Ascending aorta (tissue), 2 donors: Measurements from ENCODE around the gene MMADHC. TPM values are rescaled to one million over a fixed set of nuclear protein-coding genes. Genes with fewer than 3 reads are reported as not detected.

Experiments
- DNase-seq, 2 donors: peaks; one replicate each; pipeline ENCODE4 v3.0.0-alpha.2; 2019; ENCODE audit warnings: low spot score in 2 of 2
- H3K27ac ChIP-seq, 2 donors: fragments of 200-600 bp; sonication (generic); one replicate each; pipeline ENCODE4 v1.5.1; 2016 to 2017; ENCODE audit warnings: mild to moderate bottlenecking in 1 of 2
- H3K27me3 ChIP-seq: fragments of 200-600 bp; sonication (generic); one replicate; pipeline ENCODE4 v1.5.1; 2017
- H3K36me3 ChIP-seq, 2 donors: fragments of 200-600 bp; sonication (generic); one replicate each; pipeline ENCODE4 v1.5.1; 2016
- H3K4me1 ChIP-seq, 2 donors: fragments of 200-600 bp; sonication (generic); one replicate each; pipeline ENCODE4 v1.5.1; 2016 to 2017; ENCODE audit warnings: mild to moderate bottlenecking in 1 of 2
- H3K4me3 ChIP-seq, 2 donors: fragments of 200-600 bp; sonication (generic); one replicate each; pipeline ENCODE4 v1.5.1; 2016 to 2017; ENCODE audit warnings: mild to moderate bottlenecking in 1 of 2
- H3K9me3 ChIP-seq, 2 donors: fragments of 200-600 bp; sonication (generic); one replicate each; pipeline ENCODE4 v1.5.1; 2016
- CTCF ChIP-seq, 3 experiments: fragments of 200-600 bp in 2 of 3; fragments of 450-650 bp in 1 of 3; sonication (generic) in 2 of 3; IDR thresholded peaks; one replicate each; pipeline ENCODE4 v1.5.1; 2016 to 2019; ENCODE audit warnings: antibody characterized with exemption in 3 of 3, mild to moderate bottlenecking in 1 of 3, moderate library complexity in 1 of 3
- intact Hi-C: fragments of 100-400 bp; cut with DNase I; formaldehyde crosslinking; loops from one replicate; pipeline ENCODE4 v1.15.1; 2023
- total RNA-seq: library from RNA; depleted of rRNA; stranded (reverse); fragments of >200 nt; gene quantifications from one replicate; pipeline ENCODE4 v1.1.0, GENCODE V29; 2016

MMADHC gene
- total RNA-seq, 1 donor from 2014 or later, result 35.8 TPM

GRCh38 chr2:149537092-149537726 is 50.4 kb downstream of the MMADHC start:
- Histone ChIP-seq H3K27ac (no peak overlapping the region), H3K27me3 (no peaks in the 10 kb centered on the region), H3K36me3 (no peaks in the 10 kb centered on the region), H3K9me3 (no peaks in the 10 kb centered on the region), H3K4me3 (no peak overlapping the region), H3K4me1 (no peaks in the 10 kb centered on the region)
- no peak for TF ChIP-seq CTCF (IDR thresholded peaks at IDR 0.05)
- intact Hi-C loops, result no loop called here
- no peak for DNase-seq

- intact Hi-C loops, result no loop called here
- H3K4me3 ChIP-seq, result no peak overlapping the region
- no peaks in the 10 kb centered on the region for H3K9me3 ChIP-seq
- H3K27me3 ChIP-seq, result no peaks in the 10 kb centered on the region
- H3K27ac ChIP-seq, result no peak overlapping the region
- no peaks in the 10 kb centered on the region for H3K36me3 ChIP-seq
- no peak for TF ChIP-seq CTCF (IDR thresholded peaks at IDR 0.05)
- no peaks in the 10 kb centered on the region for H3K4me1 ChIP-seq
- DNase-seq, result no peak
Observed at GRCh38 chr2:149536649-149537048, 50.9 kb downstream of the MMADHC start.

- intact Hi-C loops, result no loop called here
- no peak for TF ChIP-seq CTCF (IDR thresholded peaks at IDR 0.05)
- H3K4me1 ChIP-seq, result no peaks in the 10 kb centered on the region
- H3K36me3 ChIP-seq, result no peaks in the 10 kb centered on the region
- H3K9me3 ChIP-seq, result no peaks in the 10 kb centered on the region
- H3K27me3 ChIP-seq, result no peaks in the 10 kb centered on the region
- no peak for DNase-seq
- no peak overlapping the region for H3K27ac ChIP-seq
- no peak overlapping the region for H3K4me3 ChIP-seq
Observed at GRCh38 chr2:149534674-149535073, 52.9 kb downstream of the MMADHC start.

- no peaks in the 10 kb centered on the region for H3K27me3 ChIP-seq
- intact Hi-C loops, result no loop called here
- H3K4me1 ChIP-seq, result no peaks in the 10 kb centered on the region
- TF ChIP-seq CTCF (IDR thresholded peaks at IDR 0.05), result no peak
- no peaks in the 10 kb centered on the region for H3K9me3 ChIP-seq
- no peak overlapping the region for H3K4me3 ChIP-seq
- no peak for DNase-seq
- H3K36me3 ChIP-seq, result no peaks in the 10 kb centered on the region
- H3K27ac ChIP-seq, result no peak overlapping the region
Observed at GRCh38 chr2:149528983-149529382, 58.6 kb downstream of the MMADHC start.

- intact Hi-C loops, result no loop called here
Observed at GRCh38 chr2:149527998-149528755, 59.4 kb downstream of the MMADHC start.

More at GRCh38 chr2:149527998-149528755, 59.4 kb downstream of the MMADHC start:
- no peaks in the 10 kb centered on the region for H3K36me3 ChIP-seq
- no peak for TF ChIP-seq CTCF (IDR thresholded peaks at IDR 0.05)
- no peak overlapping the region for H3K27ac ChIP-seq
- H3K4me3 ChIP-seq, result no peak overlapping the region
- H3K27me3 ChIP-seq, result no peaks in the 10 kb centered on the region
- no peaks in the 10 kb centered on the region for H3K9me3 ChIP-seq
- DNase-seq, result no peak
- no peaks in the 10 kb centered on the region for H3K4me1 ChIP-seq
